GM18873 (cell line): ENCODE results near the gene GTSF1L.

Experiments used
- ATAC-seq: cut with Tn5 transposase; IDR thresholded peaks from one replicate; pipeline ENCODE4 v1.9.1; 2021; ENCODE audit warnings: mild to moderate bottlenecking, moderate library complexity, moderate number of reproducible peaks; ENCODE audit not compliant: unreplicated experiment, low FRiP score

The GTSF1L gene

DNA sequence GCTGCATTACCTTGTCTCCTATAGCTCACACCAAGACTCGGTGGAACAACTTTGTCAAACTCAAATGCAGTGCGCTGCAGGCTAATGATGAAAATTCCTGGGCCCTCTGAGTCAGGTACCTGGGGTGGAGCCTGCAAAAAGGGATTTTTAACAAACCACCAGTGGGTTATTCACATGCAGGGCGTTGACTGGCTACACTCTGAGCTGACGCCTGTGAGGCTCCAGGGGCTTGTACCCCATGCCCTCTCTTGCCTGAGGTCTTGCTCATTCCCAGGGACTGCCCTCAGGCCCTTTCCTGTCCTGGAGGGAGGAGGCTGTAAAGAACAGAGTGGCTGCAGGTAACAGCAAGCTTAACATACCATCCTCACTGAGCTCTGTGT lies 9.2 kb downstream of the GTSF1L start:
- ATAC-seq, result no peak

- ATAC-seq, result no peak
These were observed 9.8 kb downstream of the GTSF1L start for GRCh38 chr20:43716757-43717615.

GRCh38 chr20:43716123-43716522 lies 10.7 kb downstream of the GTSF1L start:
- no peak for ATAC-seq

DNA sequence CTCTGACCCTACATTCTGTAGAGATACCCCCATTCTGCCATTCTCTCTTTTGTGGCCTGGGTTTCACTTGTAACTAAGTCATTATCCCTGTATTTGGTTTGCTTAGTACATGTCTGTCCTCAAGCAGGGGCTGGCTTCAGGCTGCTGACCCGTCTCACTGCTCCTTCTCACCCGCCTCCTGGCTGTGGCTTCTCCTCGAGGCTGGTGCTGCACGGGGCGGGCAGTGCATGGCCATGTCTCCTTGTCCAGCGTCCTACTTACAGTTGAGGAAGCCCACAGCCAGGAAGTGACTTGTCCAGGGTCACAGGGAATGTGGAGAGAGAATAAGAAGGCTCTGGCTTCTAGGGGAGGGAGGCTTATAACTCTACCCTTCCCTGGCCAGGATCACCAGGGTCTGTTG lies 11.3 kb downstream of the GTSF1L start:
- ATAC-seq, result no peak

GRCh38 chr20:43715044-43715443 lies 11.8 kb downstream of the GTSF1L start:
- ATAC-seq, result no peak

DNA sequence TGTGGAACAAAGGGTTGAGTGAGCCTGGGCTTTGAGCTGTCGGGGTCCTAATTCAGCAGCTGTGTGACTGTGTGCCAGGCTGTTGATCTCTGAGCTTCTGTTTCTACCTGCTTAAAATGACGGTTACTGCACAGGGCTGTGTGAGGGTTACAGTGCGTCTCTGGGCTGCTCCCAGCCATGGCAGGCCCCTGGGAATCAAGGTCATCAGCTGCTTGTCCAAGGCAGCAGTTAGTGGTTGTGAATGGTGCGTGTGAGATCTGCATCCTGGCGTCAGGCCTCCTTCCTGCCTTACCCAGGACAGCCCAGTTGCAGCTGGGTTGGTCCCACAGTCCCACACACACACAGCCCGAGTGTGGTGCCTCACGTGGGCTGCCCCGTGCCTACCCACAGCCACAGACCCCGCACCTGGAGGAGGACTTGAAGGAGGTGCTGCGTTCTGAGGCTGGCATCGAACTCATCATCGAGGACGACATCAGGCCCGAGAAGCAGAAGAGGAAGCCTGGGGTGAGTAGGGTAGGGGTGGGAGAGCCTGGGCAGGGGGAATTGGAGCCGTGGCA lies 15.6 kb downstream of the GTSF1L start:
- no peak for ATAC-seq

DNA sequence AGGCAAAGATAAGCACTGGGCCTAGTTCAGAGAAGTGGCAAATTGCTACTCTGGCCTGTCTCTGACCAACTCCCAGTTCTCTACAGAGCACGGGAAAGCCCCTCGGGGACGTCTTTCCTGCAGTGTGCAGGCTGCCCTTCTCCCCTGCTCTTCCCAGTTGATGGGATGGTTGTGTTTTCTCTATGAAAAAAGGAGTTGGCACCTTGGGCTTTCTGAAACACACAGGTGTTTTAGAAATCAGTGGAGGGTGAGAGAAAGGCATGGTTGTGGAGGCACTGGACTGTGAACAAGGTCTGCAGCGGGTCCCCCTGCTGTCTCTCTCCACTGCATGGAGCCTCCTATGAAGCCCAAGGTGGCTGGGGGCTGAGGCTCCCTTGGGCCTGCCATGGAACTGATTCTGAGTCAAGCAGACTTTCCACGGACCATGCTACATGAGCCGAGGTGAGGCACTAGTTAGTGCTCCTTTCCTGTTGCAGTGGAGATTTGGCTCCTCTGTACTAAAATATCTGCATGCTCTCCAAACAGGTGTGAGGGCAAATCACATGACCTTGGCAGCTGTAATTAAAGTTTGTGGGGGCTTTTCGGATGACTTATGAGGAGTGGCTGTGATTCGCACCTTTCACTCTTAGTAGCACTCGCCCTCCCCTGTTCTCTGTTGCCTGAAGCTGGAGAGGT lies 16.3 kb downstream of the GTSF1L start:
- ATAC-seq, result peak; percentile 58

GRCh38 chr20:43702502-43702901 lies 24.3 kb downstream of the GTSF1L start:
- ATAC-seq, result no peak

- no peak for ATAC-seq
These were observed 26.2 kb downstream of the GTSF1L start for GRCh38 chr20:43700627-43701026.

- no peak for ATAC-seq
These were observed 26.7 kb downstream of the GTSF1L start for GRCh38 chr20:43699941-43700565.

- no peak for ATAC-seq
These were observed 31.2 kb downstream of the GTSF1L start for GRCh38 chr20:43695571-43695970.

DNA sequence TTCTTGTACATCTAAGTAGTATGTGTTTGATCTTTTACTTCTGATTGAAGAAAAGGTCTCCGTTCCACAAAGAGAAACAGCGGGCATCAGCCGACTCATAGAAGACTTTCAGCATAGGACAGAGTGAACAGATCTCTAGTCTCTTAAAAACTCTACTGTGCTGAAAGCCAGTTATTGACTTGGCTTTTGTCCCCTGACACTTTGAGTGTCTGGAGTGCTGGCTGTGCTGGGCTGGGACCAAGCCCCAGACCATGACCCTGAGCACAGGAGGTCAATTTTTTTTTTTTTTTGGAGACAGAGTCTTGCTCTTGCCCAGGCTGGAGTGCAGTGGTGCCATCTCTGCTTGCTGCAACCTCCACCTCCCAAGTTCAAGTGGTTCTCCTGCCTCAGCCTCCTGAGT lies 32.0 kb downstream of the GTSF1L start:
- no peak for ATAC-seq

GRCh38 chr20:43691928-43692524 lies 34.8 kb downstream of the GTSF1L start:
- ATAC-seq, result no peak

- ATAC-seq, result no peak
These were observed 35.7 kb downstream of the GTSF1L start for GRCh38 chr20:43690943-43691598.

DNA sequence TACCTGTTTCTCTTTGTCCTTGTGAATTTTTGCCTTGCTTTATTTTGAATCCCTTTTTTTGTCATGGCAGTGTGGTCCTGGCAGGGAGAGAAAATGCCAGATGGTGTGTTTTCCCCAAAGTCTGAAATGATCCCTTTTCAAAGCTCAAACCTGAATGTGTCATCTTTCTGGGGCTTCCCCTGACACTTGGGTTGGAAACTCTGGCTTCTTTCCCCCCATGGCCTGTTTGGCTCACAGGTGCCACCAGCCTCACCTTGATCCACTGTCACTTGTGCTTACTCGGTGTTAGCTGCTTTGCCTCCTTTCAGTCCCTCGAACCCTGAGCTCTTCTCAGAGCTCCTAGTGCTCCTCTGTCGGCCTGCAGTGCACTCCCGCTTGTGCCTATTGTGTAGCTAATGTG lies 37.6 kb downstream of the GTSF1L start:
- ATAC-seq, result no peak

GRCh38 chr20:43686820-43687219 lies 40.0 kb downstream of the GTSF1L start:
- ATAC-seq, result no peak

- ATAC-seq, result peak; percentile 29
These were observed 44.4 kb downstream of the GTSF1L start for GRCh38 chr20:43682446-43682845.

DNA sequence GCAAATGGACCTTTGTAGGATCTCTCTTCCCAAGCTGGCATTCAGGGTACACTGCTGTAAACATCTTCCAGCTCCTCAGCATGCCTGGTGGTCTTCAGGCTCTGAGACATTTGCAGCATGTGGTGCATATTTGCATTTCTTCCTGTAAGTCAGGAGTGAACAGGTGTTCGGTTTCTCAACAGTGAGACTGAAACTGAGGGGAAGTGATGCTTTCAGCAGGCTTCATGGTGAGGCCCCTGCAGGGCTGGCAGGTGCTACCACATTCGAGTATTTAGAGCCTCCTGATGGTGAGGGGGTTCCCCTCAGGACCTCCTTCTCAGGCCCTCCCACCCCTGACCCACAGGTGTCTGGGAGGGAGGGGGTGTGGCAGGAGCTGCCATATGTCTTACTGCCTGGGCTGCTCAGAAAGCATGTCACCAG lies 44.8 kb downstream of the GTSF1L start:
- peak; percentile 88 for ATAC-seq

GRCh38 chr20:43681468-43681942 lies 45.3 kb downstream of the GTSF1L start:
- ATAC-seq, result no peak

DNA sequence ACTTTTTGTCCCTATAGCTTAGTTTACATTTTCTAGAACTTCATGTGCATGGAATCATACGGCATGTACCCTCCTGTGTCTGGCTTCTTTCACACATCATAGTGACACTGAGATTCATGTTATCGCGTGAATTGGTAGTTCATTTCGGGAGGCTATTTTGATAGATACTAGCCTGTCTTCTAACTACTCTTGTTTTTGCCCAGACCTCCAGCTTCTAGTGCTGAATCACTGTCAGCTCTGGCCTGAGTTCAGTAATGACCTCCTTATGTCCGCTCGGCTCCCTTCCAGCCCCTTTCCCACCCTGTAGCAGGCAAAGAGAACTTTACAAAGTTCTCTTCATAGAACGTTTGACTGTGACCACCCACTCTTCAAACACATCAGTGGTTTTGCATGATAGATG lies 45.8 kb downstream of the GTSF1L start:
- no peak for ATAC-seq
